ENCODE results near the gene ASPN.

The ASPN gene

GRCh38 chr9:92482329-92482728 is at the start of gene ASPN:
ASPN (minus strand) TSS chr9:92482506.
- DNase-seq: no peak

- no peak for DNase-seq
These were observed 48.6 kb upstream of the ASPN start for GRCh38 chr9:92530893-92531292.

- no peak for DNase-seq
These were observed 46.8 kb upstream of the ASPN start for GRCh38 chr9:92529124-92529523.

- no peak for DNase-seq
These were observed 46.2 kb upstream of the ASPN start for GRCh38 chr9:92528522-92528849.

- DNase-seq: no peak
These were observed 45.7 kb upstream of the ASPN start for GRCh38 chr9:92527832-92528521.

- no peak for DNase-seq
These were observed 45.1 kb upstream of the ASPN start for GRCh38 chr9:92527291-92527828.

GRCh38 chr9:92525306-92525705 is 43.0 kb upstream of the ASPN start:
- no peak for DNase-seq

- no peak for DNase-seq
These were observed 42.6 kb upstream of the ASPN start for GRCh38 chr9:92524881-92525280.

- no peak for DNase-seq
These were observed 41.0 kb upstream of the ASPN start for GRCh38 chr9:92522983-92523970.

- no peak for DNase-seq
These were observed 38.5 kb upstream of the ASPN start for GRCh38 chr9:92520837-92521236.

GRCh38 chr9:92518199-92518598 is 35.9 kb upstream of the ASPN start:
- DNase-seq: no peak

- no peak for DNase-seq
These were observed 34.7 kb upstream of the ASPN start for GRCh38 chr9:92517046-92517445.

GRCh38 chr9:92516521-92516920 is 34.2 kb upstream of the ASPN start:
- no peak for DNase-seq

GRCh38 chr9:92514635-92515034 is 32.3 kb upstream of the ASPN start:
- DNase-seq: no peak

GRCh38 chr9:92513349-92513748 is 31.0 kb upstream of the ASPN start:
- no peak for DNase-seq

- no peak for DNase-seq
These were observed 30.3 kb upstream of the ASPN start for GRCh38 chr9:92512622-92513021.

GRCh38 chr9:92510747-92511146 is 28.4 kb upstream of the ASPN start:
- no peak for DNase-seq

- no peak for DNase-seq
These were observed 26.7 kb upstream of the ASPN start for GRCh38 chr9:92509050-92509449.

- no peak for DNase-seq
These were observed 25.9 kb upstream of the ASPN start for GRCh38 chr9:92508018-92508820.

GRCh38 chr9:92507496-92507895 is 25.2 kb upstream of the ASPN start:
- DNase-seq: no peak

GRCh38 chr9:92507005-92507404 is 24.7 kb upstream of the ASPN start:
- DNase-seq: no peak

- no peak for DNase-seq
These were observed 24.0 kb upstream of the ASPN start for GRCh38 chr9:92506184-92506857.

- no peak for DNase-seq
These were observed 22.6 kb upstream of the ASPN start for GRCh38 chr9:92504881-92505280.
